PC-9 (cell line): ENCODE data around the gene SRSF6. TPM values are rescaled to one million over a fixed set of nuclear protein-coding genes. Genes with fewer than 3 reads are reported as not detected.

Experiments used
- BruUV-seq: library from RNA; stranded (reverse); fragments of 400-500 nt; replicated peaks from 2 replicates; lab custom pipeline; 2021; lab: Mats Ljungman, UMichigan
- CTCF ChIA-PET: fragments of 300-600 bp; sonication (Branson Sonifier 250); formaldehyde crosslinking; loops from one replicate; lab custom pipeline; 2022; ENCODE audit warnings: antibody characterized with exemption; lab: Charles Lee
- POLR2A ChIA-PET: fragments of 300-600 bp; sonication (Branson Sonifier 250); formaldehyde crosslinking; loops from one replicate; lab custom pipeline; 2022; ENCODE audit warnings: antibody characterized with exemption; ENCODE audit not compliant: unreplicated experiment; lab: Charles Lee
- DNase-seq, 2 experiments: peaks; one replicate each; pipeline versions ENCODE4 v3.0.0 to v3.0.0-alpha.2; 2015 to 2022; ENCODE audit warnings: mixed read lengths in 1 of 2
- H2AFZ ChIP-seq: fragments of 200-600 bp; sonication (generic); 2 replicates; pipeline ENCODE4 v1.8.1; 2017; ENCODE audit warnings: antibody characterized with exemption
- H3F3A ChIP-seq: fragments of 200-600 bp; sonication (generic); 2 replicates; pipeline ENCODE4 v1.8.1; 2017; ENCODE audit warnings: antibody characterized with exemption, mild to moderate bottlenecking, low read depth; ENCODE audit not compliant: insufficient read depth
- H3K27ac ChIP-seq: fragments of 200-600 bp; sonication (generic); 2 replicates; pipeline ENCODE4 v1.6.1; 2016; ENCODE audit warnings: mixed run types
- H3K27me3 ChIP-seq: fragments of 200-600 bp; sonication (generic); 2 replicates; pipeline ENCODE4 v1.6.1; 2016; ENCODE audit warnings: low read depth, mixed run types; ENCODE audit not compliant: insufficient read depth
- H3K36me3 ChIP-seq: fragments of 200-600 bp; sonication (generic); 2 replicates; pipeline ENCODE4 v1.6.1; 2016; ENCODE audit warnings: low read depth, mixed run types
- H3K4me1 ChIP-seq: fragments of 200-600 bp; sonication (generic); replicated peaks from 2 replicates; pipeline ENCODE4 v1.6.1; 2016; ENCODE audit warnings: mixed run types; ENCODE audit not compliant: insufficient read depth
- H3K4me2 ChIP-seq: fragments of 200-600 bp; sonication (generic); 2 replicates; pipeline ENCODE4 v1.6.1; 2017; ENCODE audit warnings: mixed run types
- H3K4me3 ChIP-seq: fragments of 200-600 bp; sonication (generic); 2 replicates; pipeline ENCODE4 v1.6.1; 2016; ENCODE audit warnings: mixed run types
- H3K79me2 ChIP-seq: fragments of 200-600 bp; sonication (generic); 2 replicates; pipeline ENCODE4 v1.6.1; 2017; ENCODE audit warnings: low read depth, mixed run types
- H3K9me2 ChIP-seq: fragments of 200-600 bp; sonication (generic); 2 replicates; pipeline ENCODE4 v1.8.1; 2017; ENCODE audit warnings: mild to moderate bottlenecking; ENCODE audit not compliant: insufficient read depth
- H3K9me3 ChIP-seq: fragments of 200-600 bp; sonication (generic); 2 replicates; pipeline ENCODE4 v1.8.1; 2016; ENCODE audit warnings: low read depth; ENCODE audit not compliant: insufficient read depth
- H4K20me1 ChIP-seq: fragments of 200-600 bp; sonication (generic); 2 replicates; pipeline ENCODE4 v1.8.1; 2017; ENCODE audit not compliant: insufficient read depth
- CTCF ChIP-seq: fragments of 200-600 bp; sonication (generic); conservative IDR thresholded peaks from 2 replicates; pipeline ENCODE4 v1.6.1; 2017; ENCODE audit warnings: mixed run types, antibody characterized with exemption, mild to moderate bottlenecking, moderate library complexity
- EZH2 ChIP-seq: fragments of 200-600 bp; sonication (generic); IDR thresholded peaks from 2 replicates; pipeline ENCODE4 v1.8.0; 2017; ENCODE audit warnings: antibody characterized with exemption, low read depth
- intact Hi-C: fragments of 100-400 bp; cut with micrococcal nuclease; formaldehyde crosslinking; loops from one replicate; pipeline ENCODE4 v1.10.0; 2022; ENCODE audit not compliant: unreplicated experiment
- total RNA-seq: library from RNA; stranded (reverse); gene quantifications from 2 replicates; pipeline ENCODE4 v1.2.3, GENCODE V29; 2021

SRSF6 gene
- total RNA-seq, 1 experiment from 2014 or later = 136 TPM

DNA sequence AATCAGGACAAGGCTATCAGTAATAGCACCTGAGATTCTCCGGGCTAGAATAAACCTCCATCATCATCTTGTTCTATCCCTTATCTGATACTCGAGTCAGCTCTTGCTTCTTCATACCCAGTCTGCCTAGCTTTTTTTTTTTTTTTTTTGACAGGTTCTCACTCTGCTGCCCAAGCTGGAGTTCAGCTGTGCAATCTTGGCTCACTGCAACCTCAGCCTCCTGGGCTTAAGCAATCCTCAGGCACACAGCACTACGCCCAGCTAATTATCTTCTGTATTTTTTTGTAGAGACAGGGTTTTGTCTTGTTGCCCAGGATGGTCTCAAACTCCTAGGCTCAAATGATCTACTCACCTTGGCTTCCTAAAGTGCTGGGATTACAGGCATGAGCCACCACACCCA is 19.5 kb downstream of the SRSF6 start:
- Histone ChIP-seq H3K4me1 (no peaks in the 10 kb centered on the region), H3K4me2 (no peak overlapping the region), H3K79me2 (no peaks in the 10 kb centered on the region), H3K9me2 (no peaks in the 10 kb centered on the region), H3K4me3 (no peak overlapping the region), H4K20me1 (no peaks in the 10 kb centered on the region), H3K27me3 (no peaks in the 10 kb centered on the region), H3K9me3 (0 out of 2 replicates have a peak, but pooled peaks cover 6% of the 10 kb centered on the region), H3F3A (peaks cover 3% of the 10 kb centered on the region; the same call in 1 of the 2 replicates), H3K27ac (no peak overlapping the region), H3K36me3 (no peaks in the 10 kb centered on the region), H2AFZ (no peak overlapping the region)
- no peak for DNase-seq
- TF ChIP-seq EZH2 (no peak), CTCF (no peak)
- intact Hi-C loops = no loop called here
- BruUV-seq = no TSS peak
- CTCF ChIA-PET = no interaction called here
- POLR2A ChIA-PET = no interaction called here

- POLR2A ChIA-PET = no interaction called here
- TF ChIP-seq CTCF = no peak
- no peak for TF ChIP-seq EZH2
- Histone ChIP-seq H3K27me3 (no peaks in the 10 kb centered on the region), H3K9me3 (0 out of 2 replicates have a peak, but pooled peaks cover 6% of the 10 kb centered on the region), H3K79me2 (no peaks in the 10 kb centered on the region), H3K9me2 (no peaks in the 10 kb centered on the region), H3K4me3 (no peak overlapping the region), H3K4me1 (no peaks in the 10 kb centered on the region), H3K27ac (no peak overlapping the region), H3F3A (no peaks in the 10 kb centered on the region), H3K36me3 (no peaks in the 10 kb centered on the region), H4K20me1 (no peaks in the 10 kb centered on the region), H2AFZ (no peak overlapping the region), H3K4me2 (no peak overlapping the region)
- no peak for DNase-seq
- no TSS peak for BruUV-seq
- intact Hi-C loops = no loop called here
- CTCF ChIA-PET = no interaction called here
Observed at GRCh38 chr20:43477619-43478018, 19.9 kb downstream of the SRSF6 start.

DNA sequence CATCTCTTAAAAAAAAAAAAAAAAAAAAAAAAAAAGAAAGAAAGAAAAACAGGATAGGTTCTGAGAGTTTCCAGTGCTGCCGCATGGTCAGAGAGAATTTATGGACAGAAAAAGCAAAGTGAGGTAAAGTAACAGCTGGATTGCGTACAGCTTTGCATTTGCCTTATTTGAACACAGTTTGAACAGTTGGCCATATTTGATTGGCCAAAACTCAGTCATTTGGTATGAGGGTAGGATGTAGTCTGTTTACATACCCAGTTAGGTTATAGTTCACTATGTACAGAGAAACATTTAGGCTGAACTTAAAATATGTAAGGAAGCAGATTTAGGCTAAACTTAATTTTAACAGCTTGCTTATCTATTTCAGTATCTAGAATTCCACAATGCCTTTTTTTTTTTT is 32.3 kb downstream of the SRSF6 start:
- H3K79me2 ChIP-seq = no peaks in the 10 kb centered on the region
- ChIA-PET CTCF (no interaction called here), POLR2A (interaction anchor here (0.7 kb wide), 2 partner anchors 228 to 664 kb away, joined by 6 to 40 read pairs; no protein-coding TSS in a partner anchor)
- BruUV-seq = no TSS peak
- peaks cover 6% of the 10 kb centered on the region; the same call in 1 of the 2 replicates for H3K4me1 ChIP-seq
- TF ChIP-seq EZH2 (no peak), CTCF (no peak)
- intact Hi-C loops = no loop called here
- DNase-seq = no peak
- no peaks in the 10 kb centered on the region for H3K36me3 ChIP-seq
- no peak overlapping the region for H3K27ac ChIP-seq
- H3F3A ChIP-seq = peaks cover 3% of the 10 kb centered on the region; the same call in 1 of the 2 replicates
- no peaks in the 10 kb centered on the region for H4K20me1 ChIP-seq
- no peaks in the 10 kb centered on the region for H3K27me3 ChIP-seq
- H2AFZ ChIP-seq = no peak overlapping the region
- H3K4me3 ChIP-seq = no peak overlapping the region
- peaks cover 8% of the 10 kb centered on the region; the same call in 1 of the 2 replicates for H3K9me3 ChIP-seq
- no peaks in the 10 kb centered on the region for H3K9me2 ChIP-seq
- no peak overlapping the region for H3K4me2 ChIP-seq
